K562 (cell line): Measurements from ENCODE around the gene PTH2. TPM values are rescaled to one million over a fixed set of nuclear protein-coding genes. Genes with fewer than 3 reads are reported as not detected.
A peak's percentile ranks its signal among the peaks of the same experiment; 100 is the strongest.

Experiments used
- ATAC-seq: fragments of 200-7000 bp; cut with Tn5 transposase; 3 replicates; pipeline ENCODE4 v1.9.1; 2020; ENCODE audit warnings: moderate library complexity
- BruUV-seq: library from RNA; stranded (reverse); fragments of 400-500 nt; replicated peaks from 2 replicates; lab custom pipeline; 2021; lab: Mats Ljungman, UMichigan
- CTCF ChIA-PET: fragments of 300-600 bp; formaldehyde crosslinking; extraction: SDS; loops from one replicate; lab custom pipeline; 2021; ENCODE audit warnings: low intra/inter-chr PET ratio; lab: Yijun Ruan, JAX
- POLR2A ChIA-PET: fragments of 300-600, 350-650 bp; sonication (Branson Sonifier 250); formaldehyde crosslinking; extraction: SDS; loops from one replicate; lab custom pipeline; 2021; ENCODE audit warnings: antibody characterized with exemption, inconsistent platforms; lab: Yijun Ruan, JAX
- DNase-seq, 4 experiments: peaks; one replicate each; pipeline versions ENCODE4 v3.0.0 to v3.0.0-alpha.2; 2011 to 2018; ENCODE audit warnings: low spot score in 3 of 4, mixed read lengths in 3 of 4; ENCODE audit errors: extremely low read depth in 1 of 4
- FAIRE-seq: peaks from 2 replicates; lab custom pipeline; 2011; peaks lifted over from hg19 to GRCh38; lab: Jason Lieb, UNC
- H2AFZ ChIP-seq: 2 replicates; pipeline ENCODE4 v1.6.0; 2011; ENCODE audit warnings: low read depth, low read length, control low read depth, inconsistent platforms
- H3K27ac ChIP-seq: fragments of 200-600 bp; 3 replicates; pipeline ENCODE4 v1.8.0; 2011; ENCODE audit warnings: low read depth, mild to moderate bottlenecking, control low read depth, inconsistent platforms, low read length, moderate library complexity, mixed read lengths; ENCODE audit errors: extremely low read depth
- H3K27me3 ChIP-seq, 2 experiments: fragments of 300-600 bp in 1 of 2; 2 replicates in 1 of 2; 3 replicates in 1 of 2; pipeline versions ENCODE4 v1.6.0 to v1.8.0; 2011; ENCODE audit warnings: inconsistent platforms in 2 of 2, low read length in 2 of 2, mild to moderate bottlenecking in 1 of 2, mixed read lengths in 1 of 2, moderate library complexity in 1 of 2; ENCODE audit not compliant: control insufficient read depth in 2 of 2, insufficient read depth in 2 of 2
- H3K36me3 ChIP-seq: fragments of 300-600 bp; 3 replicates; pipeline ENCODE4 v1.8.0; 2011; ENCODE audit warnings: mild to moderate bottlenecking, low read length, inconsistent platforms; ENCODE audit not compliant: control insufficient read depth, insufficient read depth
- H3K4me1 ChIP-seq, 2 experiments: fragments of 200-600 bp in 1 of 2; replicated peaks in 1 of 2; 2 replicates in 1 of 2; 3 replicates in 1 of 2; pipeline versions ENCODE4 v1.5.1 to v1.8.0; 2011; ENCODE audit warnings: inconsistent platforms in 2 of 2, low read length in 2 of 2, mild to moderate bottlenecking in 1 of 2, mixed read lengths in 1 of 2, moderate library complexity in 1 of 2; ENCODE audit not compliant: control insufficient read depth in 2 of 2, insufficient read depth in 2 of 2
- H3K4me2 ChIP-seq: 2 replicates; pipeline ENCODE4 v1.6.1; 2011; ENCODE audit warnings: low read length, control low read depth, inconsistent platforms, mixed read lengths; ENCODE audit not compliant: insufficient read depth
- H3K4me3 ChIP-seq: fragments of 200-600 bp; sonication (generic), shearing (Covaris generic); 2 replicates; pipeline ENCODE4 v1.5.1; 2016; ENCODE audit warnings: control low read depth, inconsistent platforms
- H3K79me2 ChIP-seq: fragments of 200-600 bp; 3 replicates; pipeline ENCODE4 v1.8.0; 2011; ENCODE audit warnings: low read length, inconsistent platforms; ENCODE audit not compliant: control insufficient read depth, insufficient read depth
- H3K9ac ChIP-seq, 2 experiments: 2 replicates each; pipeline versions ENCODE4 v1.6.0 to v1.6.1; 2011; ENCODE audit warnings: low read depth in 2 of 2, low read length in 2 of 2, control low read depth in 1 of 2, inconsistent platforms in 1 of 2, mild to moderate bottlenecking in 1 of 2, mixed read lengths in 1 of 2; ENCODE audit not compliant: insufficient read depth in 1 of 2
- H3K9me1 ChIP-seq: one replicate; pipeline ENCODE4 v1.6.0; 2011; ENCODE audit warnings: inconsistent platforms, mild to moderate bottlenecking, low read length, moderate library complexity; ENCODE audit not compliant: control insufficient read depth, insufficient read depth
- H3K9me3 ChIP-seq: replicated peaks from 2 replicates; pipeline ENCODE4 v1.5.1; 2011; ENCODE audit warnings: low read depth, low read length, inconsistent platforms; ENCODE audit not compliant: control insufficient read depth, insufficient read depth
- H4K20me1 ChIP-seq: replicated peaks from 2 replicates; pipeline ENCODE4 v1.6.1; 2011; ENCODE audit warnings: low read length, inconsistent platforms, mixed read lengths; ENCODE audit not compliant: control insufficient read depth, insufficient read depth
- HCFC1 ChIP-seq: IDR thresholded peaks from 2 replicates; pipeline ENCODE4 v1.6.1; 2012; ENCODE audit warnings: low read depth, low read length, improper control_type of control experiment
- POLR2G ChIP-seq: fragments of 200-400 bp; formaldehyde crosslinking; IDR thresholded peaks from 2 replicates; pipeline ENCODE4 v1.6.1; 2017; ENCODE audit warnings: low read depth, mild to moderate bottlenecking, antibody characterized with exemption, low read length, moderate library complexity
- RBFOX2 ChIP-seq: fragments of 200-400 bp; formaldehyde crosslinking; IDR thresholded peaks from 2 replicates; pipeline ENCODE4 v1.6.1; 2017; ENCODE audit warnings: low read depth, mild to moderate bottlenecking, low read length, moderate library complexity
- SRSF1 ChIP-seq: fragments of 200-400 bp; formaldehyde crosslinking; IDR thresholded peaks from 2 replicates; pipeline ENCODE4 v1.6.1; 2017; ENCODE audit warnings: mild to moderate bottlenecking, low read depth, low read length, moderate library complexity
- WGBS: fragments of 100-300 bp; shearing (Covaris generic); methylation state at CpG from one replicate; pipeline ENCODE4 v1.1.6; 2016; ENCODE audit warnings: low coverage, mixed read lengths; ENCODE audit not compliant: insufficient coverage; ENCODE audit errors: missing lambda C conversion rate; 5-methylcytosine and 5-hydroxymethylcytosine counted together
- in situ Hi-C: fragments of 300-500 bp; cut with MboI; formaldehyde crosslinking; loops from 4 replicates; pipeline ENCODE4 v1.15.0; 2018; ENCODE audit warnings: inconsistent platforms, mixed read lengths
- intact Hi-C: fragments of 100-400 bp; cut with micrococcal nuclease; formaldehyde crosslinking; loops from 2 replicates; pipeline ENCODE4 v1.14.2; 2022
- polyA plus RNA-seq, 8 experiments: library from polyadenylated mRNA; depleted of rRNA in 4 of 8; stranded (reverse) in 5 of 8; unstranded in 3 of 8; fragments of >200 nt; fragmentation: Nextera tagmentation in 2 of 8; fragmentation: Illumina TruSeq in 1 of 8; extraction: Ambion mirVana in 2 of 8; extraction: Trizol in 1 of 8; gene quantifications; 2 replicates each; pipeline versions ENCODE4 v1.2.1 to v1.2.3, GENCODE V29; 2011 to 2014; ENCODE audit warnings: inconsistent platforms in 1 of 8, missing spikeins in 1 of 8
- total RNA-seq, 7 experiments: library from RNA; depleted of rRNA in 6 of 7; stranded (reverse); fragments of >200 nt in 6 of 7; fragmentation: Illumina TruSeq in 2 of 7; extraction: Trizol in 2 of 7; gene quantifications; 2 replicates each; pipeline versions ENCODE4 v1.2.1 to v1.2.3, GENCODE V29; 2011 to 2021; ENCODE audit warnings: low replicate concordance in 1 of 7
- TF ChIP-seq, protein P1 (sequence below): fragments of 450-650 bp; formaldehyde crosslinking; IDR thresholded peaks from 2 replicates; pipeline ENCODE4 v1.4.0; 2020; ENCODE audit warnings: mild to moderate bottlenecking, moderate library complexity
- TF ChIP-seq, protein P2 (sequence below), 2 experiments: fragments of 450-650 bp; IDR thresholded peaks; 2 replicates each; pipeline ENCODE4 v1.6.1; 2018; ENCODE audit warnings: mild to moderate bottlenecking in 2 of 2, low read depth in 1 of 2; ENCODE audit not compliant: partially characterized antibody in 2 of 2

Gene PTH2
- total and polyA plus RNA-seq, 9 of the 15 experiments (the other 6 are each of a cell fraction or from before 2014, with no cell fraction given) = 1.3 TPM; not detected in 8

DNA sequence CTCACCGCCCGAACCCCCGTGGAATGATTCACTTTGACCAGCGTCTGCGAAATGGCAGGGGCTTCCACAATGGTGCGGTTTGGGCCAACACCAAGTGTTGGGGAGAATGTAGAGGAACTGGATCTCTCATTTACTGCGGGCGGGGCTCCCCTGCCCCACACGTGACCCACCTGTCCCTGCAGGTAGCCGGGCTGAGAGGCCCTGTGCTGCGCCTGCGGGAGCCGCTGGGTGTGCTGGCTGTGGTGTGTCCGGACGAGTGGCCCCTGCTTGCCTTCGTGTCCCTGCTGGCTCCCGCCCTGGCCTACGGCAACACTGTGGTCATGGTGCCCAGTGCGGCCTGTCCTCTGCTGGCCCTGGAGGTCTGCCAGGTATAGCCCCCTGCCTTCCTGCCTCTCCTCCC lies 45.0 kb upstream of the PTH2 start:
- Histone ChIP-seq H3K4me1 (peaks cover 7 to 34% of the 10 kb centered on the region in 2 experiments; a peak in 4 of 5 replicates), H4K20me1 (peaks cover 5% of the 10 kb centered on the region; the same call in 1 of the 2 replicates), H3K4me2 (no peak overlapping the region), H3K36me3 (peaks cover 41% of the 10 kb centered on the region; the same call in 2 of the 3 replicates), H3K79me2 (no peaks in the 10 kb centered on the region), H3K9me1 (no peaks in the 10 kb centered on the region), H3K27me3 (no peaks in the 10 kb centered on the region), H3K9me3 (no peaks in the 10 kb centered on the region), H3K9ac (peak overlapping the region in 1 of 2 experiments; percentile 58; a peak in 1 of 4 replicates), H3K4me3 (no peak overlapping the region), H3K27ac (no peak overlapping the region), H2AFZ (no peak overlapping the region)
- WGBS = 79% methylated on average over 8 of the region's 19 CpGs
- TF ChIP-seq SRSF1 (no peak), RBFOX2 (peak; percentile 39; the same call in 1 of the 2 replicates), POLR2G (0 out of 2 replicates have a peak, but pooled peaks have one; percentile 31)
- CTCF ChIA-PET = no interaction called here
- no peak for FAIRE-seq
- peak in 1 of 4 experiments; percentile 5 for DNase-seq
- in situ Hi-C loops (no loop called here), intact Hi-C loops (no loop called here)
- no peak for ATAC-seq
- no TSS peak for BruUV-seq
- POLR2A ChIA-PET = interaction anchor here (0.8 to 1.1 kb wide), 2 partner anchors 27 to 74 kb away, joined by 3 read pairs; no protein-coding TSS in a partner anchor

DNA sequence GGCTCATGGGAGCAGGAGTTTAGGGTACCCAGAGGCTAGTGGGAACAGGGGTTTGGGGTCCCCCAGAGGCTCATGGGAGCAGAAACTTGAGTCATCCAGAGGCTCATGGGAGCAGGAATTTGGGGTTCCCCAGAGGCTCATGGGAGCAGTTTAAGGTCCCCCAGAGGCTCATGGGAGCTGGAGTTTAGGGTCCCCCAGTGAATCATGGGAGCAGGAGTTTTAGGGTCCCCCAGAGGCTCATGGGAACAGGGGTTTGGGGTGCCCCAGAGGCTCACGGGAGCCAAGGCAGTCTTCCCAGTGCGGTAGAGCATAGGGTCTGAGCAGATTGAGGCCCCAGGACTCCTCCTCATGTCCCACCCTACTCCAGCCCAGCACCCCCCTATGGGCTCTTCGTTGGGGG lies 42.1 kb upstream of the PTH2 start:
- intact Hi-C loops (no loop called here), in situ Hi-C loops (no loop called here)
- Histone ChIP-seq H4K20me1 (peaks cover 5% of the 10 kb centered on the region; the same call in 1 of the 2 replicates), H3K9ac (no peak overlapping the region; a peak in 1 of 4 replicates), H3K4me3 (no peak overlapping the region), H3K9me3 (no peaks in the 10 kb centered on the region), H3K79me2 (no peaks in the 10 kb centered on the region), H3K27me3 (no peaks in the 10 kb centered on the region), H3K4me2 (no peak overlapping the region), H3K4me1 (peaks cover 5 to 31% of the 10 kb centered on the region in 2 experiments; a peak in 4 of 5 replicates), H3K36me3 (peaks cover 38% of the 10 kb centered on the region; the same call in 2 of the 3 replicates), H2AFZ (no peak overlapping the region), H3K9me1 (no peaks in the 10 kb centered on the region), H3K27ac (no peak overlapping the region)
- TF ChIP-seq, protein P1, sequence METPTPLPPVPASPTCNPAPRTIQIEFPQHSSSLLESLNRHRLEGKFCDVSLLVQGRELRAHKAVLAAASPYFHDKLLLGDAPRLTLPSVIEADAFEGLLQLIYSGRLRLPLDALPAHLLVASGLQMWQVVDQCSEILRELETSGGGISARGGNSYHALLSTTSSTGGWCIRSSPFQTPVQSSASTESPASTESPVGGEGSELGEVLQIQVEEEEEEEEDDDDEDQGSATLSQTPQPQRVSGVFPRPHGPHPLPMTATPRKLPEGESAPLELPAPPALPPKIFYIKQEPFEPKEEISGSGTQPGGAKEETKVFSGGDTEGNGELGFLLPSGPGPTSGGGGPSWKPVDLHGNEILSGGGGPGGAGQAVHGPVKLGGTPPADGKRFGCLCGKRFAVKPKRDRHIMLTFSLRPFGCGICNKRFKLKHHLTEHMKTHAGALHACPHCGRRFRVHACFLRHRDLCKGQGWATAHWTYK (CRISPR knock-in tag) = no peak
- TF ChIP-seq HCFC1 = peak; percentile 26; the same call in 1 of the 2 replicates
- TF ChIP-seq, protein P2, sequence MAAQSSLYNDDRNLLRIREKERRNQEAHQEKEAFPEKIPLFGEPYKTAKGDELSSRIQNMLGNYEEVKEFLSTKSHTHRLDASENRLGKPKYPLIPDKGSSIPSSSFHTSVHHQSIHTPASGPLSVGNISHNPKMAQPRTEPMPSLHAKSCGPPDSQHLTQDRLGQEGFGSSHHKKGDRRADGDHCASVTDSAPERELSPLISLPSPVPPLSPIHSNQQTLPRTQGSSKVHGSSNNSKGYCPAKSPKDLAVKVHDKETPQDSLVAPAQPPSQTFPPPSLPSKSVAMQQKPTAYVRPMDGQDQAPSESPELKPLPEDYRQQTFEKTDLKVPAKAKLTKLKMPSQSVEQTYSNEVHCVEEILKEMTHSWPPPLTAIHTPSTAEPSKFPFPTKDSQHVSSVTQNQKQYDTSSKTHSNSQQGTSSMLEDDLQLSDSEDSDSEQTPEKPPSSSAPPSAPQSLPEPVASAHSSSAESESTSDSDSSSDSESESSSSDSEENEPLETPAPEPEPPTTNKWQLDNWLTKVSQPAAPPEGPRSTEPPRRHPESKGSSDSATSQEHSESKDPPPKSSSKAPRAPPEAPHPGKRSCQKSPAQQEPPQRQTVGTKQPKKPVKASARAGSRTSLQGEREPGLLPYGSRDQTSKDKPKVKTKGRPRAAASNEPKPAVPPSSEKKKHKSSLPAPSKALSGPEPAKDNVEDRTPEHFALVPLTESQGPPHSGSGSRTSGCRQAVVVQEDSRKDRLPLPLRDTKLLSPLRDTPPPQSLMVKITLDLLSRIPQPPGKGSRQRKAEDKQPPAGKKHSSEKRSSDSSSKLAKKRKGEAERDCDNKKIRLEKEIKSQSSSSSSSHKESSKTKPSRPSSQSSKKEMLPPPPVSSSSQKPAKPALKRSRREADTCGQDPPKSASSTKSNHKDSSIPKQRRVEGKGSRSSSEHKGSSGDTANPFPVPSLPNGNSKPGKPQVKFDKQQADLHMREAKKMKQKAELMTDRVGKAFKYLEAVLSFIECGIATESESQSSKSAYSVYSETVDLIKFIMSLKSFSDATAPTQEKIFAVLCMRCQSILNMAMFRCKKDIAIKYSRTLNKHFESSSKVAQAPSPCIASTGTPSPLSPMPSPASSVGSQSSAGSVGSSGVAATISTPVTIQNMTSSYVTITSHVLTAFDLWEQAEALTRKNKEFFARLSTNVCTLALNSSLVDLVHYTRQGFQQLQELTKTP (IDR thresholded peaks at IDR 0.05; ENCODE audit: low read depth in 1 of 2, partially characterized antibody in 2 of 2) = peak in 1 of 2 experiments; percentile 90
- POLR2A ChIA-PET = no interaction called here
- FAIRE-seq (no peak), DNase-seq (peak in 1 of 4 experiments; percentile 25), ATAC-seq (no peak)
- CTCF ChIA-PET = no interaction called here
- 96% methylated on average over 2 of the region's 3 CpGs for WGBS
- no TSS peak for BruUV-seq
